LNCaP clone FGC (cell line): ENCODE measurements around the gene PDE4C.

Source experiments
- DNase-seq: peaks from one replicate; pipeline ENCODE4 v3.0.0-alpha.2; 2011; ENCODE audit warnings: low read depth
- H3K4me3 ChIP-seq: 2 replicates; pipeline ENCODE4 v1.5.1; 2011; ENCODE audit warnings: mild to moderate bottlenecking, low read depth, low read length, control low read depth
- TF ChIP-seq, protein P1 (sequence below): IDR thresholded peaks from 2 replicates; pipeline ENCODE4 v1.5.1; 2012; ENCODE audit warnings: mild to moderate bottlenecking; ENCODE audit not compliant: control insufficient read depth, insufficient read depth; ENCODE audit errors: extremely low read depth

The PDE4C gene

DNA sequence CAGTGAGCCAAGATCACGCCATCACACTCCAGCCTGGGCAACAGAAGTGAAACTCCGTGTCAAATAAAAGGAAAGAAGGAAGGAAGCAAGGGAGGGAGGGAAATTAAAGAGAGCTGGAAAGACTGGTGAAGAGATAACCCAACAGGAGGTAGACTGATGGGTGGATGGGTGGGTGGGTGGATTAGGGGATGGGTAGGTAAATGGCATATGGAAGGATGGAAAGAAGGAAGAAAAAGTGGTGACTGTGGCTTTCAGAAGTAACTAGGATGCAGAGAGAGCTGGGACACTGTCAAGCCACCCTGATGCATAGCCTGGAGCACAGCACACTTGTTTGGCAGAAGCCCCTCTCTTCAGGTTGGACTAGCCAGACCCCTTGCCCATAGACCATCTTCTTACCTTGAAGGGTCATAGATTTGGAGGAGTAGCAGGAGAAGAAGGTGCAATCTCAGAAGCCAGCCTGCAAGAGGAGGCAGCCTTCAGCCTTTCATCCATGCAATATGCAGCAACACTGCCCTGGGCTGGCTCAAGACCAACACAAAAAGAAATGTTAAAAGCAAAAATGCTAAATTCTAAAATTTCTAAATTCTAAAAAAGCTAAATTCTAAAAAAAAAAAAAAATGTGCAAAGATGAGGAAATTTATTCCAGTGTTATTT lies 43.0 kb upstream of the PDE4C start:
- TF ChIP-seq, protein P1, sequence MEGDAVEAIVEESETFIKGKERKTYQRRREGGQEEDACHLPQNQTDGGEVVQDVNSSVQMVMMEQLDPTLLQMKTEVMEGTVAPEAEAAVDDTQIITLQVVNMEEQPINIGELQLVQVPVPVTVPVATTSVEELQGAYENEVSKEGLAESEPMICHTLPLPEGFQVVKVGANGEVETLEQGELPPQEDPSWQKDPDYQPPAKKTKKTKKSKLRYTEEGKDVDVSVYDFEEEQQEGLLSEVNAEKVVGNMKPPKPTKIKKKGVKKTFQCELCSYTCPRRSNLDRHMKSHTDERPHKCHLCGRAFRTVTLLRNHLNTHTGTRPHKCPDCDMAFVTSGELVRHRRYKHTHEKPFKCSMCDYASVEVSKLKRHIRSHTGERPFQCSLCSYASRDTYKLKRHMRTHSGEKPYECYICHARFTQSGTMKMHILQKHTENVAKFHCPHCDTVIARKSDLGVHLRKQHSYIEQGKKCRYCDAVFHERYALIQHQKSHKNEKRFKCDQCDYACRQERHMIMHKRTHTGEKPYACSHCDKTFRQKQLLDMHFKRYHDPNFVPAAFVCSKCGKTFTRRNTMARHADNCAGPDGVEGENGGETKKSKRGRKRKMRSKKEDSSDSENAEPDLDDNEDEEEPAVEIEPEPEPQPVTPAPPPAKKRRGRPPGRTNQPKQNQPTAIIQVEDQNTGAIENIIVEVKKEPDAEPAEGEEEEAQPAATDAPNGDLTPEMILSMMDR, result no peak
- DNase-seq, result no peak
- H3K4me3 ChIP-seq, result no peak overlapping the region

DNA sequence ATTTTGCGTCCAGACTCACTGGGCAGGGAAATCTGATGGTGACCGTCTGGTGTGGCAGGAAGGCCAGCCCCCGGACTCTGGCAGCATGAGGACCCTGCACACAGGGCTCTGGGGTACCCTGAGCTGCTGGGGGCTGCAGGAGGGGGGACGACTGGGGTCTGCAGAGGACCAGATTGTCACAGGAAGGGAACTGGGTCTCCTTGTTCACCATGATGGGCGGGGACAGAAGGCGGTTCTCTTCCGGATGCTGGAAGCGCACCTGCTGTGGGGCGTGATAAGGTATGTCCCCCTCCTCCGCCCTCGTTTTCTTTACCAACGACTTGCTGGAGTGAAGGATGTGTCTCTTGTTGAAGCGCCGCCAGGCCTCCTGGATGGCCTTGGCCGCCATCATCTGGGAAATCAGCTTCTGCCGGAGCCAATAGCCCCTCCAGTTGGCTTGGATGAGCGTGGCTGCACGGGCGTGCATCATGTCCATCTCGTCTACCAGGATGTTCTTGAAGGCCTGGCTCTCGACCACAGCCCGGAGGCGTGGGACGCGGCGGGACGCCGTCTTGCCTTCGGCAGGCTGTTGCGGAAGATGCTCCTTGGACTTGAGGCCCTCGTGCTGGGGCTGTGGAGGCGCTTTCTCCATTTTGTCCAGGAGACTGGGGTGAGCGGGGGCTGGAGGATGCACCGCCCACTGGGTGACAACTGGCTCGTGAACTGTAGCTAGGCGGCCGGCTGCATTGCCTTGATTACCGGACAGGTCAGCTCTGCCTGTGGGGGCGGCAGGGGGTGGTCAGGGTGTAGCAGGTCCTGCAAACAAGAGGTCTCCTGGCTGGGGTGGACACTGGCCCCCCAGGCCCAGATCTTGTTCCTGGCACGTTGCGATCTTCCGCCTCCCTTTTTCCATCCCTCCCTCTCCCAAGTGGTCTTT lies 40.8 kb upstream of the PDE4C start:
- no peak for DNase-seq
- TF ChIP-seq, protein P1, result no peak

DNA sequence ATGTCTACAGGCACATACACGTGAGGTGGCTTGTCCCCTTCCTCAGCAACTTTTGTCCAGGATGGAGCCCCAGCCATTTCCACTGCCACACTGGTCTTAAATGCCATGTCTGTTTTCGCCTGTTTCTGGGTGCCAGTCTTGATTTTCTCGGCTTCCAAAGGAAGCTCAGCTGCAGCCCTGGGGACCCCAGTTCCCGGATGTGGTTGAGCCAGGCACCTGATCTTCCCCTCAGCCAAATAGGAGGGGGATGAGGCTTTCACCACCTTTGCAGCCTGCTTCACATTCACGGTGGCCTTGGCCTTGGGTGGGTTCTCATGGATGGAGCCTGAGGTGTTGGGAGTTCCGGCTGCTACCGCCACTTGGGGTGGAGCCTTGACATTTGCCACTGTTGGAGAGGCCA lies 39.3 kb upstream of the PDE4C start:
- no peak for DNase-seq
- TF ChIP-seq, protein P1, result no peak
- no peak overlapping the region for H3K4me3 ChIP-seq

More for the DNA sequence above, 40.8 kb upstream of the PDE4C start:
- H3K4me3 ChIP-seq, result no peak overlapping the region

DNA sequence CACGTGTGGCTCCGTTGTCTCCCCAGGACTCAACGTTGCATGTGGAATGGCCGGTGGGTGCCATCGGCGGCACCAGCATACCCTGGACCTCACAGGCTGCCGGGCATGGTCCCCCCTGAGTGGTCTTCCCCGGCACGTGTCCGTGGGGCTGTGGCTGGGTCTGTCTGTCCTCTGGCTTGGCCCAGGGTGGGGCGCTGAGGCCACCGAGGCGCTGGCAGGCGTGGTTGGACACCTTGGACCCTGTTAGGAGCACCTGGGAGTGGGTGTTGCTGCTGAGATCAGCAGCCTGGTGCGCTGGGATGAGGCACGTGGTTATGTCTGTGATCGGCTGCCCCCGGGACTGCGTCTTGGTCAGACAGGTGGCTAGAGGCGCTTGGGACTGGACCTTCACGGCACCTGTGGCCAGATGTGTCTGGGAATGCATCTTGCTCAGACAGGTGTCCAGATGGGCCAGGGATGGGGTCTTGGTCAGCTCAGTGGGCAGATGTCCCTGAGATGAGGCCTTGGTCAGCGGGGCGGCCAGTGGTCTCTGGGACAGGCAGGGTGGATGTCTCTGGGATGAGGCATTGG lies 38.8 kb upstream of the PDE4C start:
- DNase-seq, result no peak
- no peak overlapping the region for H3K4me3 ChIP-seq
- TF ChIP-seq, protein P1, result no peak

DNA sequence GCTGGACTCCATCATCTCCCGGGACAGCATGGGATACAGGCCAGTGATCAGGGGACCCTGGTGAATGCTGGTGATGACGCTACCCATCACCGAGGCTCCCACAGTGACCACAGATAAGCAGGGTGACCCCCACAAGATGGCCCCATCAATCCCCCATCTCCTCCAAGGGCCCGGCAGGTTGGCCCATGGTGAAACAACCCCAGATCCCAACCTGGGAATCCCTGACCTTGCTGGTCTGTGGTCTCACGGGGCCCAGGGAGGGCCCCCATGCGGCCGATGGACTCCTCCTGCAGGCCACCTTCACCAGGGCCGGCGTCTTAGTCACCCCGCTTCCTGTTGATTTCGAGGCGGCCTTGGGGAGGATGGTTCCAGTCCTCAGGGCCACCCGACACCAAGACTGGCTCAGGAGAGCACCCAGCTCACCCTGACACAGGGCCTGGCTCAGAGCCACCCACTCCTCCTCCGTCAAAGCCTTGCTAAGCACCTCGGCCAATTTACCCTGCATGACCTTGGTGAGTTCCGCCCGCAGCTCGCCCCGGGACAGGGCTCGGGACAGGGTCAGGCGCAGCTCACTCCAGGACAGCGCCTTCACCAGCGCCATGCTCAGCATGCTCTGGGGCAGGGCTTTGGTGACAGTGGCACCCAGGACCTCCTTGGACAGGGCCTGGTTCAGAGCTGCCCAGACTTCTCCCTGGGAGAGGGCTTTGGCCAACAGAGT lies 38.1 kb upstream of the PDE4C start:
- TF ChIP-seq, protein P1, result no peak
- no peak for DNase-seq
- no peak overlapping the region for H3K4me3 ChIP-seq

DNA sequence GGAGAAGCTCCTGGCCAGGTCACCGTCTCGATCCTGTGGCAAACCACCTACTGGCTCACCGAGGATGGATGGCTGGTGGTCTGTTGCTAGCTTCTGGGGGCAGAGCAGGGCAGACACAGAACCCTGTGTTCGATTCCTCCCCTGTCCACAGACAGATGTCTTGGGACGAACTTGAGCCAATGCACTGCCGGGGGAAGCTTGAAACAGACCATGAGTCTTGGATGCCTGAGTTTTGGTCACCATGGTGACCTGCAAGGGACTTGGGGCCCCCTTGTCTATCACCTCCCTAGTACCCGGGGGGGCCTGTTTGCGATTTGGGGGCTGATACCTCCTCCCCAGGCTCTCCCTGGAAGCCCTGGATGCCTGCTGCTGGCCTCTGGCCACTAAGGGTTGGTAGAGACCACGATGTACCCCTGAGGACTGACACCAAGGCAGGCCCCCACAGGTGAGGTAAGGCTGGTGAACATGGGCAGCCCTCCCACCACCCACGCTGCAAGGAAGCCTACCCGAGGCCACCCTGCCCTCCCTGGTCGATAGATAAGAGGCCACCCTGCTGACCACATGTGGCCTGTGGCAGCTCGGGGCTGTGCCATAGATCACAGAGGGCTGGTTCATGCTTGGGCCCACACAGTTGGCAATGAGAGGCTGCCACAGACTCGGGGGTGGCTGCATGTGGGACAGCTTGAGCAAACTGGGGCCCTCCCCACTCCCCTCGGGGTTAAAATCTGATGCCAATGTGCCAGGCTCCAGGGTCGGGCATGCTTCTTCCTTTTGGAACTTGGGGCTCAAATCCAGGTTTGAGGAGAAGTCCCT lies 37.3 kb upstream of the PDE4C start:
- TF ChIP-seq, protein P1, result no peak
- no peak overlapping the region for H3K4me3 ChIP-seq
- DNase-seq, result no peak
